Smooth muscle cell (in vitro differentiated cells): Measurements from ENCODE around the gene IGDCC3. TPM values are rescaled to one million over a fixed set of nuclear protein-coding genes. Genes with fewer than 3 reads are reported as not detected.
A peak's percentile ranks its signal among the peaks of the same experiment; 100 is the strongest.

Experiments used
- DNase-seq: peaks from one replicate; lab custom pipeline; 2025; ENCODE audit not compliant: unreplicated experiment; lab: John Stamatoyannopoulos, UW
- H2AFZ ChIP-seq: fragments of 200-600 bp; sonication (generic); 2 replicates; pipeline ENCODE4 v1.6.0; 2016; ENCODE audit warnings: antibody characterized with exemption, low read depth, mild to moderate bottlenecking
- H3F3A ChIP-seq: fragments of 200-600 bp; sonication (generic); 2 replicates; pipeline ENCODE4 v1.6.0; 2017; ENCODE audit warnings: antibody characterized with exemption, low read depth
- H3K27ac ChIP-seq: fragments of 200-600 bp; sonication (generic); 2 replicates; pipeline ENCODE4 v1.5.1; 2016; ENCODE audit warnings: low read depth, mild to moderate bottlenecking
- H3K27me3 ChIP-seq: fragments of 200-600 bp; sonication (generic); 2 replicates; pipeline ENCODE4 v1.6.1; 2016; ENCODE audit warnings: low read depth, mild to moderate bottlenecking
- H3K36me3 ChIP-seq: fragments of 200-600 bp; sonication (generic); 2 replicates; pipeline ENCODE4 v1.5.1; 2016; ENCODE audit warnings: low read depth
- H3K4me1 ChIP-seq: fragments of 200-600 bp; sonication (generic); 2 replicates; pipeline ENCODE4 v1.5.1; 2016; ENCODE audit warnings: low read depth
- H3K4me2 ChIP-seq: fragments of 200-600 bp; sonication (generic); 2 replicates; pipeline ENCODE4 v1.6.0; 2016; ENCODE audit warnings: mild to moderate bottlenecking
- H3K4me3 ChIP-seq: fragments of 200-600 bp; sonication (generic); 2 replicates; pipeline ENCODE4 v1.5.1; 2016; ENCODE audit warnings: mild to moderate bottlenecking
- H3K79me2 ChIP-seq: fragments of 200-600 bp; sonication (generic); 2 replicates; pipeline ENCODE4 v1.6.0; 2016; ENCODE audit warnings: low read depth, mild to moderate bottlenecking
- H3K9ac ChIP-seq: fragments of 200-600 bp; sonication (generic); 2 replicates; pipeline ENCODE4 v1.6.0; 2016; ENCODE audit warnings: low read depth
- H3K9me3 ChIP-seq: fragments of 200-600 bp; sonication (generic); replicated peaks from 2 replicates; pipeline ENCODE4 v1.5.1; 2016; ENCODE audit warnings: low read depth
- H4K20me1 ChIP-seq: fragments of 200-600 bp; sonication (generic); 2 replicates; pipeline ENCODE4 v1.6.0; 2016; ENCODE audit warnings: low read depth
- whole genome bisulfite sequencing: methylation state at CpG from one replicate; pipeline ENCODE4 v1.1.7; 2016; ENCODE audit warnings: low lambda C conversion rate; 5-methylcytosine and 5-hydroxymethylcytosine counted together
- polyA plus RNA-seq: library from polyadenylated mRNA; unstranded; fragments of >200 nt; fragmentation: Nextera tagmentation; extraction: Ambion mirVana; gene quantifications from 2 replicates; pipeline ENCODE4 v1.2.1, GENCODE V29; 2016
- total RNA-seq: library from RNA; depleted of rRNA; stranded (reverse); fragments of >200 nt; gene quantifications from 2 replicates; pipeline ENCODE4 v1.2.3, GENCODE V29; 2014
- TF ChIP-seq, protein P1 (sequence below): fragments of 200-600 bp; sonication (generic); IDR thresholded peaks from 2 replicates; pipeline ENCODE4 v1.5.1; 2017; ENCODE audit warnings: borderline replicate concordance, mild to moderate bottlenecking, antibody characterized with exemption; ENCODE audit not compliant: insufficient read depth, poor library complexity, severe bottlenecking

IGDCC3 gene
- total and polyA plus RNA-seq, 2 experiments from 2014 or later: 3.2 to 5.9 TPM

DNA sequence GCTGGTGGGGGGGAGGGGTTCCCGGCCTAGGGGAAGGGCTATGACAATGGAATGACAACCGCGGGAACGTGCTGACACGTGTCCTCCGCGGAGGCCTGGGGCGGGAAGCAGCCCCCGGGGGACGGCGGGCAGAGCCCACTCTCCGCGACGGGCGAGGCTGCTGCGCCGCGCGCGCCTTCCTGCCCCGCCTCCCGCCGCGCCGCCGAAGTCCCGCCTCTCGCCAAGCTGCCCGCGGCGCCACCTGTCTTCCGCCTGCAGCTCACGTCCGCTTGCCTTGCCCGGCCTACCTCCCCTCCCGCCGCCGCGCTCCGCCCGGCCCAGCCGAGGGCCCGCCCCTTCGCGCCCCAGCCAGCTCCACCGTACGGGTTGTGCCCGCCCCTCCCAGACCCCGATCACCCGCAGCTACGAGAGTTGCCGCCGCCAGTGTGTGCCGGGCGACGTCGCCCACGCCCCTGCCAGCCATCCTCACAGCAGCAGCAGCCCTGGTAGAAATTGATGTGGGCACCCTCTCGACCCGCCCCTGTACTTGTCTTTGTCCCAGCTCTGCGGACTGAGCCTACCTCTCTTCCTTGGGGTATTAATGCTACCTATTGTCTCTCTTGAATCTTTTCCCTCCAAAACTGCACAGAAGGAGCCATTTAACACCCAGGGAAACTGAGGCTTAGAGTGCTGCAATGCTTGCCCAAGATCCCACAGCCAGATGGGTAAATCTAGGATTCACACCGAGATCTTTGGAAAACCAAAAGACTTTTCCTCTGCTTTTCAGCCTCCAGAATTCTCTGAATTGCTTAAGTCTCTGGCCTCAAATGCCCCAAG is 90.9 kb downstream of the IGDCC3 start, which contains the start of gene PARP16:
PARP16 (minus strand) TSS at position 180 of the 816 bp plus-strand sequence. CDS start 457 bp downstream, outside the sequence.
- WGBS: 15% methylated on average over 9 of the region's 62 CpGs
- H4K20me1 ChIP-seq: peaks cover 4% of the 10 kb centered on the region
- H3K79me2 ChIP-seq: peaks cover 15% of the 10 kb centered on the region
- peak; percentile 70 for DNase-seq
- H3K4me3 ChIP-seq: peak within 1 kb of the TSS; percentile 81
- H3K9me3 ChIP-seq: no peaks in the 10 kb centered on the region
- H3F3A ChIP-seq: peaks cover 7% of the 10 kb centered on the region
- peak within 1 kb of the TSS; percentile 96 for H2AFZ ChIP-seq
- peaks cover 14% of the 10 kb centered on the region for H3K4me1 ChIP-seq
- no peaks in the 10 kb centered on the region for H3K27me3 ChIP-seq
- peak within 1 kb of the TSS; percentile 15 for H3K27ac ChIP-seq
- TF ChIP-seq, protein P1, sequence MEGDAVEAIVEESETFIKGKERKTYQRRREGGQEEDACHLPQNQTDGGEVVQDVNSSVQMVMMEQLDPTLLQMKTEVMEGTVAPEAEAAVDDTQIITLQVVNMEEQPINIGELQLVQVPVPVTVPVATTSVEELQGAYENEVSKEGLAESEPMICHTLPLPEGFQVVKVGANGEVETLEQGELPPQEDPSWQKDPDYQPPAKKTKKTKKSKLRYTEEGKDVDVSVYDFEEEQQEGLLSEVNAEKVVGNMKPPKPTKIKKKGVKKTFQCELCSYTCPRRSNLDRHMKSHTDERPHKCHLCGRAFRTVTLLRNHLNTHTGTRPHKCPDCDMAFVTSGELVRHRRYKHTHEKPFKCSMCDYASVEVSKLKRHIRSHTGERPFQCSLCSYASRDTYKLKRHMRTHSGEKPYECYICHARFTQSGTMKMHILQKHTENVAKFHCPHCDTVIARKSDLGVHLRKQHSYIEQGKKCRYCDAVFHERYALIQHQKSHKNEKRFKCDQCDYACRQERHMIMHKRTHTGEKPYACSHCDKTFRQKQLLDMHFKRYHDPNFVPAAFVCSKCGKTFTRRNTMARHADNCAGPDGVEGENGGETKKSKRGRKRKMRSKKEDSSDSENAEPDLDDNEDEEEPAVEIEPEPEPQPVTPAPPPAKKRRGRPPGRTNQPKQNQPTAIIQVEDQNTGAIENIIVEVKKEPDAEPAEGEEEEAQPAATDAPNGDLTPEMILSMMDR: no peak
- H3K4me2 ChIP-seq: peak within 1 kb of the TSS; percentile 96
- H3K36me3 ChIP-seq: no peaks in the 10 kb centered on the region
- H3K9ac ChIP-seq: peak within 1 kb of the TSS; percentile 25

DNA sequence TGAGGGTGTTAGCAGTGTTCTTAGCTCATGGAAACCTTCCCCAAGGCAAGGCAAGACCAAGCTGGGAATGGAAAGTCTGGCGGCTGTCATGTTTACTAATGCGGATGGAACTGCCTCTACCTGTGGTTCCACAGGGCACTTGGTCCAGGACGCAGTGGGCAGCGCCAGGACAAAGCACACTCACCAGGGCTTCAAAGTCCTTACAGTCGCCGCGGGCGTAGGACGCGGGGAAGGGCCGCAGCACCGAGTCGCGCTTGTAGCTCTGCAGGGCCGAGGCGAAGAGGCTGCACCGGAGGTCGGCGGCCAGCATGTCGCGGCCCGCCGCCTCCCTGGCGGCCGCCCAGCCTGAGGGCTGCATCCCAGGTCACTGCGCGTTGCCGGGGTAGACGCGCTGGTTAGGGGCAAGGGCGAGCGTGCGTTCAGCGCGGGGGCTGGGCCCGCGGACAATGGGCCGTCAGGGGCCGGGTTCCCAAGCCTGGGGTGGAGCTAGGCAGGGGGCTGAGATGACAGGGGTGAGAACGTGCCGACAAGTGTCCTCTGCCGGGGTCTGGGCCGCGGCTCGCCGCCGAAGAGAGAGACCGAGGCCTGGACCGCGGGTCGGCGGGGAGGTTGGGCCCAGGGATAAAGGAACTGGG is 91.6 kb downstream of the IGDCC3 start:
- Histone ChIP-seq H3K79me2 (peaks cover 15% of the 10 kb centered on the region), H3F3A (peaks cover 7% of the 10 kb centered on the region), H3K36me3 (no peaks in the 10 kb centered on the region), H3K27ac (peak overlapping the region; percentile 15), H2AFZ (peak overlapping the region; percentile 96), H3K4me1 (peaks cover 14% of the 10 kb centered on the region), H3K4me2 (peak overlapping the region; percentile 96), H4K20me1 (peaks cover 6% of the 10 kb centered on the region), H3K4me3 (peak overlapping the region; percentile 81), H3K27me3 (no peaks in the 10 kb centered on the region), H3K9me3 (no peaks in the 10 kb centered on the region), H3K9ac (peak overlapping the region; percentile 25)
- WGBS: under 1% methylated on average over 51 of the region's 52 CpGs
- no peak for DNase-seq
- TF ChIP-seq, protein P1: no peak

DNA sequence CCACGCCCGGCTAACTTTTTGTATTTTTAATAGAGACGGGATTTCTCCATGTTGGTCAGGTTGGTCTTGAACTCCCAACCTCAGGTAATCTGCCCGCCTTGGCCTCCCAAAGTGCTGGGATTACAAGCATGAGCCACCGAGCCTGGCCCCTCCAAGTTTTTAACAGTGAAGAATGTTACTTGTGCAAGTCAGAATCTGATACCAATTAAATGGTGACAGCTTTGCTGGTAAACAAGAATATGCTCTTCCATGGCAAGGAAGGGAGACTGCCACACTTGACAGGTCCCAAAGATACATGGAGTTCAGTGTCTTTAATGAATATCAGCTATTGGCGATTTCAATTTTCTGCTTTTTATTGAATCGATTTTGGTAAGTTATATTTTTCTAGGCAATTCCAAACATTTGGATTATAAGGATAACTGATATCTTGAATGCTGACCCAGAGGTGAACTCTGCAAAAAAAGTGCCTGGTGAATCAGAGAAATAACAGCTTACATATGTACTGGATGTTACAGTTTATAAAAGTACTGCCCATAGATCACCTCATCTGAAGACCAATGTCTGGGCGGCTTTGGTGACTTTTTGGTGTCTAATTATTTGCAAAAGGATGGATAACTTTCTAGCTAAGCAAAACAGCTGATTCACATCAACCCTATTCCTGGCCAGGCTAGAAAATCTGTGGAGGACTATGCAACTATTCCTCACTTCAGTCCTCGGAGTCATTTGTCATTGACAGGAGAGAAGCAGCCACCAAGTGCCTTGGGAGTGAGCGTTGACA is 92.3 kb downstream of the IGDCC3 start:
- TF ChIP-seq, protein P1: no peak
- peak overlapping the region; percentile 96 for H3K4me2 ChIP-seq
- peak overlapping the region; percentile 81 for H3K4me3 ChIP-seq
- peaks cover 13% of the 10 kb centered on the region for H4K20me1 ChIP-seq
- peak overlapping the region; percentile 96 for H2AFZ ChIP-seq
- WGBS: 76% methylated on average over 10 of the region's 10 CpGs
- H3K9ac ChIP-seq: no peak overlapping the region
- peak overlapping the region; percentile 15 for H3K27ac ChIP-seq
- DNase-seq: no peak
- H3K4me1 ChIP-seq: peaks cover 14% of the 10 kb centered on the region
- no peaks in the 10 kb centered on the region for H3K27me3 ChIP-seq
- H3K36me3 ChIP-seq: no peaks in the 10 kb centered on the region
- H3K9me3 ChIP-seq: no peaks in the 10 kb centered on the region
- H3F3A ChIP-seq: peaks cover 7% of the 10 kb centered on the region
- peaks cover 15% of the 10 kb centered on the region for H3K79me2 ChIP-seq
